PFSK-1 (cell line): Measurements from ENCODE around the gene MSI2.

ENCODE experiments used
- FOXP2 ChIP-seq: optimal IDR thresholded peaks from 2 replicates; pipeline ENCODE3; 2011; ENCODE audit warnings: borderline replicate concordance, control low read depth, inconsistent platforms; ENCODE audit not compliant: insufficient read depth; ENCODE audit errors: extremely low read length, extremely low read depth
- POLR2AphosphoS5 ChIP-seq: IDR thresholded peaks from 2 replicates; pipeline ENCODE4 v1.6.1; 2012; ENCODE audit warnings: low read depth, mild to moderate bottlenecking, control low read depth, low read length, moderate library complexity
- REST ChIP-seq, 2 experiments: IDR thresholded peaks; 2 replicates each; pipeline versions ENCODE4 v1.6.1 to v1.8.0; 2011 to 2012; ENCODE audit warnings: low read depth in 2 of 2, low read length in 2 of 2, control low read depth in 1 of 2, inconsistent platforms in 1 of 2, mild to moderate bottlenecking in 1 of 2, moderate library complexity in 1 of 2; ENCODE audit not compliant: insufficient read depth in 1 of 2
- SIN3A ChIP-seq: IDR thresholded peaks from 2 replicates; pipeline ENCODE4 v1.6.1; 2012; ENCODE audit warnings: mild to moderate bottlenecking, low read length, moderate library complexity, borderline replicate concordance; ENCODE audit not compliant: insufficient read depth
- TAF1 ChIP-seq: IDR thresholded peaks from 2 replicates; pipeline ENCODE4 v1.6.1; 2012; ENCODE audit warnings: low read length, control low read depth, borderline replicate concordance; ENCODE audit not compliant: insufficient read depth

The MSI2 gene

GRCh38 chr17:57264250-57264649, 7.9 kb downstream of the MSI2 start:
- TF ChIP-seq FOXP2 (no peak), POLR2AphosphoS5 (no peak), SIN3A (no peak), TAF1 (no peak), REST (IDR thresholded peaks at IDR 0.05; ENCODE audit: insufficient read depth in 1 of 2, low read depth in 2 of 2, low read length in 2 of 2) (no peak)

- TF ChIP-seq REST (IDR thresholded peaks at IDR 0.05; ENCODE audit: insufficient read depth in 1 of 2, low read depth in 2 of 2, low read length in 2 of 2) (no peak), FOXP2 (no peak), SIN3A (no peak), TAF1 (no peak), POLR2AphosphoS5 (no peak)
Measured at GRCh38 chr17:57264776-57265175, 8.5 kb downstream of the MSI2 start.

- TF ChIP-seq POLR2AphosphoS5 (no peak), SIN3A (no peak), REST (IDR thresholded peaks at IDR 0.05; ENCODE audit: insufficient read depth in 1 of 2, low read depth in 2 of 2, low read length in 2 of 2) (no peak), TAF1 (no peak), FOXP2 (no peak)
Measured at GRCh38 chr17:57266902-57267311, 10.6 kb downstream of the MSI2 start.

GRCh38 chr17:57268181-57268580, 11.9 kb downstream of the MSI2 start:
- TF ChIP-seq TAF1 (no peak), REST (IDR thresholded peaks at IDR 0.05; ENCODE audit: insufficient read depth in 1 of 2, low read depth in 2 of 2, low read length in 2 of 2) (no peak), POLR2AphosphoS5 (no peak), FOXP2 (no peak), SIN3A (no peak)

- TF ChIP-seq POLR2AphosphoS5 (no peak), SIN3A (no peak), TAF1 (no peak), FOXP2 (no peak), REST (IDR thresholded peaks at IDR 0.05; ENCODE audit: insufficient read depth in 1 of 2, low read depth in 2 of 2, low read length in 2 of 2) (no peak)
Measured at GRCh38 chr17:57269052-57269451, 12.7 kb downstream of the MSI2 start.
